Stimulated activated CD4-positive, alpha-beta T cell treated with anti-CD3 and anti-CD28 coated beads, Interleukin-15, amount 100 ng/mL, for 24 hours (primary cell): ENCODE measurements around the gene MAN1A1.
"Not testable (repeated sequence)": the region's sequence is repeated elsewhere in the genome, so short reads cannot be mapped to it uniquely, and the experiment has no call there.

ENCODE experiments used
- DNase-seq: peaks from one replicate; pipeline ENCODE4 v3.0.0-alpha.2; 2020

Gene MAN1A1

GRCh38 chr6:119297049-119297448 is 52.5 kb downstream of the MAN1A1 start:
- DNase-seq: no peak

DNA sequence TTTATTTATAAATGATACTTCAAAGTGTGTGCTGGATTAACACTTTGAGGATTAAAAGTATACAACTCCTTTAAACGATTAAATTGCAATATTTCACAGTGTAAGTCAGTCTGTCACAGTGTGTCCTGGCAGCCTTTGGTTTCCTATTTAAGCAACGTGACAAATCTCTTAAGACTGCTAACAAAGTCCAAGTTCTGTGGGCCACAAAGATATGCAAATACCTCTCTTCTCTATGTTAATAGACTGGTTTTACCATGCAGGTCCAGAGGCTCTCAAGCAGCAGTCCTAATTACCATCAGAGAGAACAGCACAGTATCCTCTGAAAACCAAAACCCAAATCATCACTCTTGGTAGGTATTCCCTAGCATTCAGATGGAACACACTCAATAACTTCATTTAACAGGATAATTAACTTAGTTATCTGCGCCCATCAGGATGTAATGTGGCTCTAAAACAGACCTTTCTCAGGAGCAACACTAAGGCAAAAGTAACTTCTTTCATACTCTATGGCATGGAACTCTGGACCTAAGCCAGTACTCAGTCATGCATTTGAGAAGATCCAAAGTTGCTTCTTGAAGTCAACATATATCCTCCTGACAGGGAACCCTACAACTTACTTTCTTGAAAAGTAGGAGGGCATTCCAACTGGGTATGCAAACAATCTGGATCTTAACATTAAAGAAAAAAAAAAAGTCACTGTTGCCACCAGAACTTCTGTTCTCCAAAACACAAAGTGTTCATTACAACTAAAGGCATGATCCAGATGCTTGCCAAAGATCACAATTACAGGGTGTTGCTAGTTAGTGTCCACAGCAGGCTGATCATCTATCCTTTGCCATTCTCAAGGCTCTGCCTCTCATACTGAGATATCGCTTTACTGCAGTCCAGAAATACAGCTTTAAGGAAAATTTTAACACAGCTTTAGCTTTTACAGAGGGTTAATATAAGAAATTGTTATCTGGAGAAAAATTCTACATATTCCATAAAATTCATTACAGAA is 53.2 kb downstream of the MAN1A1 start:
- no peak for DNase-seq

GRCh38 chr6:119294984-119295383 is 54.6 kb downstream of the MAN1A1 start:
- no peak for DNase-seq

DNA sequence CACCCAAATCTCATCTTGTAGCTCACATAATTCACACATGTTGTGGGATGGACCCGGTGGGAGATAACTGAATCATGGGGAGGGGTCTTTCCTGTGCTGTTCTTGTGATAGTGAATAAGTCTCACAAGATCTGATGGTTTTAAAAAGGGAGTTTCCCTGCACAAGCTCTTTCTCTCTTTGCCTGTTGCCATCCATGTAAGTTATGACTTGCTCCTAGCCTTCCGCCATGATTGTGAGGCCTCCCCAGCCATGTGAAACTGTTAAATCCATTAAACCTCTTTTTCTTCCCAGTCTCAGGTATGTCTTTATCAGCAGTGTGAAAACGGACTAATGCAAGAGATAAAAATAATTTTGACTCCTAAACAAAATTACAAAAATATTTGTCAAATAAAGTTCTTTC is 58.5 kb downstream of the MAN1A1 start:
- not testable (repeated sequence) for DNase-seq

DNA sequence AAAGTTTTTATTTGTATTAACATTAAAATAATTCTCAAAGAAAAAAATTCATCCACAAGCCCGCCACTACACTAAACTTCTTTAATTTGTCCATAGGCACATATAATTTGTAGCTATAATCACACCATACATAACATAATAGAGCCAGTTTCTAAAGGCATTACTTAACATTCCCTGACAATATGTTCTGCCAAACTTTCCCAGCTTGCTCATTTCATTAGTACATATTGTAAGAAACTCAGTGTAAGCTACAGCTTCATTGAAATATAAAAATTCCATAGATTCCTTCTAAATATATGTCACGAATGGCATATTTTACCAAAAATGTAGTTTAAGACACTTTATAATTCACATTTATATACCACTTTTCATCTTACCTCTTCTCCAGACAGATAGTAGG is 59.3 kb downstream of the MAN1A1 start:
- DNase-seq: no peak

DNA sequence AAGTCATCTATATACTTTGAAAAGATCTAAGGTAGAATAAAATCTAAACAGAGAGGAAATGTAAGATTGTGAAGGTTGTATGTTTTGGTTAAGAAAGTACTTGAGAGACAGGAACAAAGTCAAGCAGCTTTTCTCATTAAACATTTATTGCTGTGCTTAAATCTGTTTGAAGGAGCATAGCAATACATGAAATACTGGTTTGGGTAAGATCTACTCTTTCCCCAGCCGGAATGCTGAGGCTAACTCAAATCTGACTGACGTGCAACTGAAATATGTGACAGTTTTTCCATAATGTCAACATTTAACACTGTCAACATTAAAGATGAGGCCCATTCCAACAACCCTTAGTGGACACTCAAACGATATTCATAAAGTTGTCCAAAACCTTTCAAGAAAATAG is 59.9 kb downstream of the MAN1A1 start:
- no peak for DNase-seq

- DNase-seq: no peak
Observed at GRCh38 chr6:119285908-119286625, 63.5 kb downstream of the MAN1A1 start.

GRCh38 chr6:119284861-119285521 is 64.6 kb downstream of the MAN1A1 start:
- DNase-seq: peak; percentile 14

- no peak for DNase-seq
Observed at GRCh38 chr6:119283979-119284545, 65.5 kb downstream of the MAN1A1 start.

- no peak for DNase-seq
Observed at GRCh38 chr6:119283214-119283613, 66.3 kb downstream of the MAN1A1 start.

GRCh38 chr6:119280668-119281067 is 68.9 kb downstream of the MAN1A1 start:
- no peak for DNase-seq

DNA sequence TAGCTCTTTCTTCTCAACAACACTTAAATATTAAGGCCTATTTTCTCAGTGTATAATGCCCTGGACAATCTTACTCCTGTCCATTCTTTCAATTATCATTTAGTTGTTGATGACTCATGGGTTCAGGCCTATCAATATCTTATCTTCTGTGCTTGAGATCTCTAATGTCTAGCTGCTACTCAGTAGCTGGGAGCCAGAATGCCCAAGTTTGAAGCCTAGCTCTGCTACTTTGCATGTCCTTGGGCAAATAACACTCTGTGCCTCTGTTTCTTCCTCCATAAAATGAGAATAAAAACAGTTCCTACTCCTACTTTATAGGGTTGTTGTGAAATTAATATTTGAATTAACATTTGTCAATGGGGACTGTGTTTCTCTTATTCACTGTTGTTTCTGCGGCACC is 69.5 kb downstream of the MAN1A1 start:
- DNase-seq: no peak

DNA sequence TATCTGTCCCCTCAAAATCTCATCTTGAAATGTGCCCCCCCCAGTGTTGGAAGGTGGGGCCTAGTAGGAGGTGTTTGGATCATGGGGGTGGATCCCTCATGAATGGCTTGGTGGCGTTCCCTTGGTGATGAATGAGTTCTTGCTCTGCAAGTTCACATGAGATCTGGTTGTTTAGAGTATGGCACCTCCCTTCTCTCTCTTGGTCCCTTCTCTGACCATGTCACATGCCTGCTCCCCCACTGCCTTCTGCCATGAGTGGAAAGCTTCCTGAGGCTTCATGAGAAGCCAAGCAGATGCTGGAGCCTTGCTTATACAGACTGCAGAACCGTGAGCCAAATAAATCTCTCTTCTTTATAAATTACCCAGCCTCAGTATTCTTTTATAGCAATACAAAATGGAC is 70.9 kb downstream of the MAN1A1 start:
- no peak for DNase-seq

GRCh38 chr6:119277052-119277451 is 72.5 kb downstream of the MAN1A1 start:
- DNase-seq: no peak

- DNase-seq: no peak
Observed at GRCh38 chr6:119276211-119276610, 73.3 kb downstream of the MAN1A1 start.

GRCh38 chr6:119274197-119274595 is 75.4 kb downstream of the MAN1A1 start:
- no peak for DNase-seq

DNA sequence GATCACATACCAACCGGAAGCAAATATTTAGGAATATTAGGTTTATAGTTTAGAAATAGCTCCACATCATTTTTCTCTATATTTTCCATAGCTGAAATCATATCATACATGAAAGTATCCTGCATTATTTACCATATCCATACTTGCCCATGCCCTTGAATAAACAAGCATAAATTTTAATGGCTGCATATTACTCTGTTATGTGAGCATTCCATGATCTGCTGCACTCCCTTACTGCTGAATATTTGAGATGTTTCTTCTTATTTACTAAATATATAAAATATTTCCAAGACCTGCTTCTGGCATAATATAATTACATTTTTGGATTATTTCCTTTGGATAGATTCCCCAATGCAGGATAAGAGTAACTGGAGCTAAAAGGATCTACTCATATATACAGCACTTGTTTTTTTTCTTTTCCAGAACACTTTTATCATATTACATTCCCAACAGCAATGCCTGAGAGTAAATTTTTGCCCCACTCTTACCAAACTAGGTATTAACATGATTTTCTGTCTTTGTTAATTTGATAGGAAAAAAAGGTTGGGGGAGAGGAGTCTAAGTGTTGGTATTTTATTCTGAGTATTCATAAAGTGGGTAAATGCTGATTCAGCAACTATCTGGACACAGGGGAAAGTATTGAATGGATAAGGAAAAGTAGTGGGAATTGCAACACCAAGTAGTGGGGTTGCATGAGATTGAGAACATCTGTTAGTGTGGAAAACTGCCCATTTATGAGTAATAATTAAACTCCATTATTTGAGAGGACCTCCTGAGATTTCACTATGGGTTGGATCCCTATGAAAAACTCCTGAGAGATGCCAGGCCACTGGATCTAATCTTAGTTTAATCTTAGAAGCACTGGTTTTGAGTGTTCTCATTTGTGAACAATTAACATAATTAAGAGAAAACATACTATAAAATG is 76.0 kb downstream of the MAN1A1 start:
- no peak for DNase-seq

GRCh38 chr6:119270545-119270944 is 79.0 kb downstream of the MAN1A1 start:
- DNase-seq: no peak

DNA sequence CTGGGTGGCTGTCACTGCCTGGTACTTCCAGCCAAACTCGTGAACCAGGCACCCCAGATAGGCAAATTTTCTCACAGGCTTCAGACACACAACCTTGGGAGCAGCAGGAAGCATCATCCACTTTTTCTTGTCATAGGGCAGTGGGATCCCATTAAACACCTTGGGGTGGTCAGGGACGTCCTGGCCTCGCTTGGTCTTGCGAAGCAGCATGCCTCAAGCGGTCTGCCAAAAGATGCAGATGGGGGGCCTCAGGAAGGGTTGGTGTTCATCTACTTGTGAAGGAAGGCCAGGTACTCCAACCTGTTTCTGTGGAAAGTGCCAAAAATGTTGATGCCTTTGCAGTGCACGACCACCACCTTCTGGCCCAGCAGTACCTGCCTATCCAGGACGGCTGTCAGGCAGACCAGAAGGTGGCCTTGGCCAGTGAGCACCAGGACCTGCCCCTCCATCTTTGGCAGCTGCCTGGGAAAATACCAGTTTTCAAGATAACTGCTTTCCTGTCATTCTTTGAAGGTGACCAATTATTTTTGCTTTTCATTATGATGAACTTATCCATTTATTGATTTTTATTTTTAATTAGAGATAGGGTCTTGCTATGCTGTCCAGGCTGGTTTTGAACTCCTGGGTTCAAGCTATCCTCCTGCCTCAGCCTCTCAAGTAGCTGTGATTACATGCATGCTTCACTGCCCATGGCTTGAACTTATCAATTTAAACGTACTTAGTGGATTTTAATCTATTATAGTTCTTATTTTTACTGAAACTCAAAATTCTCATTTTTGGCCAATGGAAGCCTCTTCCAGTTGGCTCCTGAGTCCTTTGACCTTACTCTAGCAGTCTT is 80.1 kb downstream of the MAN1A1 start:
- DNase-seq: no peak

GRCh38 chr6:119267126-119267905 is 82.2 kb downstream of the MAN1A1 start:
- no peak for DNase-seq
